Stimulated activated CD8-positive, alpha-beta memory T cell treated with anti-CD3 and anti-CD28 coated beads, Interleukin-15, amount 100 ng/mL, for 48 hours (primary cell): ENCODE results near the gene NEK6.

Source experiments
- DNase-seq, 2 donors: peaks; one replicate each; pipeline ENCODE4 v3.0.0-alpha.2; 2020; ENCODE audit warnings: low read depth in 2 of 2

Gene NEK6

DNA sequence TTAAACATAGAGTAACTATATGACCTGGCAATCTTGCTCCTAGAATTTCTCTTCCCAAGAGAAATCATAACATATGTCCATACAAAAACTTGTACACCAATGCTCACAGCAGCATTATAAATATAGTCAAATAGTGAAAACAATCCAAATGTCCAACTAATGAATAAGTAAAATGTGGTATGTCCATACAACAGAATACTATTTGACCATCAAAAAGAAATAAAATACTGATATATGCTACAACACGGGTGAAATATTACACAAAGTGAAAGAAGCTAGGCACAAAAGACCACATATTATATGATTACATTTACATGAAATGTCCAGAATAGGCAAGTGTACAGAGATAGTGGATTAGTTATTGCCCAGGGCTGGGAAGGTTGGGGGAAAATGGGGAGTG lies 116.1 kb downstream of the NEK6 start:
- no peak for DNase-seq

GRCh38 chr9:124375726-124376125 lies 118.0 kb downstream of the NEK6 start:
- no peak for DNase-seq

DNA sequence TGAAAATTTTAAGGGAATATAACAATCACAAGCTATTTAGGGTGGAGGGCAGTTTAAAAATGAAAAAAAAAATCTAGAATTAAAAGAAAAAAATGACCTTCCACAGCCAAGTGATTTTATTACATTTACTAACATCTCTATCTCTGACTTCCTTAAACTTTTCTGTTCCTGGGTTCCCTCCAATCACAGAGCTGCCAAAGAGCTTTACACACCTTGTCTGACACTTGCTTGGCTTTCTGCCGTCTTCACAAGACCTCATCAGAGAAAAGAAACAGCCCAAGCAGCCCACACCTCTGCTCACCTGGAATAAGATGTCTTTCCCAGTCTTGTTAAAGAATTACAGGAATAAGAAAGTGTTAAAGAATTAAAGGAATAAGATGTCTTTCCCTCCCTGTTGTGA lies 118.6 kb downstream of the NEK6 start:
- no peak for DNase-seq

DNA sequence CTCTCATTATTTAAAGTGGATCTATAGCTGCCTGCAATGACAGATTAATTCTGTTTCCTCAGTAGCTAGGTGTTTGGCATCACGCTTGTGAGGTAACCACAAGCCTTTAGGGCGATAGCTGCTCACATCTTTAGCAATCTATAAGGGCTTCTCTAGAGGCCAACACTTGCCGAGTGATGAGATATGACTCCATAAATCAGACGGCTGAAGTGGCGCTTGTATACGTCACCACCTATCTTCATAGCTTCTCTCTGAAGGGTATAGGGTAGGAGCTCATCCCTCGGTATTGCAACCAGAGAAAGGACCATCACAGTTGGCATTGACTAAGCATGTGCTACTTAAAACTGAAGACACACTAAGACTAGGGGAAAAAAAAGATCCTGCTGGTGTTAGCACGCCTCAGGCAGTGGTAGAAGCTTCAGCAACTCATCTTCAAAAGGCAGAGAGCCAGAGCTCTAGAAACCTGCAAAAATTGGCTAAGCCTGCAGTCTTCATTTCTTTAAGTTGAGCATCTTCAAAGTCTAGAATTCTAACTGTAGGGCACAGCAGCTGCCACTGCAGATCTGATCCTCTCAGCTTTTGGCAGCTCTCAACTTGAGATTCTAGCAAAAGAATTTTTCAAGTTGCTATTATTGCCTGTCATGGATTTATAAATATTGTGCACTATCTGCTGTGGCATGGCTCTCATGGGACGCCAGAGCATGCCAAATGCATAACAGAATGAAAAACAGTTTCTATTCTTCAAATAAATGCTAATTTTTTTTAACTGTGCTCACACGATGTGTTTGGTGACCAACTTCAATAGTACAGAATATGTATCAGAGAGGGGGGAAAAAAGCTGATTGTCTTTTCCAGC lies 120.0 kb downstream of the NEK6 start:
- no peak for DNase-seq

DNA sequence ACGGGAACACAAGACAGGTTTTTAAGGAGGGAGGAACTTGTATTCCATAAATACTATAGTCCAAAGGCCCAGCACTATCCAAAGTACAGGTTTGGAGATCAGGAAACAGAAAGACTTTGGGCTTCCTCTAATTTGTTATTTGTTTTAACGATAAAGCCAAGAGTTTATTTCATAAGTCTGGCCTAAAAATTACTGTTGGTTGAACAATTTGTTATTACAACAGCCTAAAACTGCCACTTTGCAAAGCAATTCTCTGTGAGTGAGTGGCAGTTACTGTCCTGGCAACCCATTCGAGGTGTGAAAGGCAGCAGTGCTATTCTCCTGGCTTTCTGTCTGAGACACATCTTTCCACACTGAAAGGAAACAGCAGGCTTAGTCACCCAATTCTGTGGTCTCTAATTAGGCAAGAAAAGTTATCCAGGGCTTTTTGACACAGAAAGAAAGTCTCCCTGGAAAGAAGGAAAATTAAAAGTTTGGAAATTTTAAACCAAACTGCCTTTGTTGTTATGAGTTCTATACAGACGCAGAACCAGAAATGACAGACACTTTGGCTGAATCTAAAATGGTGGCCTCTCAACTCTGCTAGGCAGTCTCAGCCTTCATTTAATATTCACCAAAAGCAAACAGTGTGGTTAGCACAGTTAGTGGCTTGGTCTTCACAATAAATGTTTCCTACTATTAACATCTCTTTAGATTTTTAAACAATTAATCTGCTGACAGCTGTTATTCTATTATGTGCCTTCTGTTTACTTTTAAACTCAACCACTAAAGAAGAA lies 123.6 kb downstream of the NEK6 start:
- no peak for DNase-seq

GRCh38 chr9:124384210-124384609 lies 126.5 kb downstream of the NEK6 start:
- no peak for DNase-seq

DNA sequence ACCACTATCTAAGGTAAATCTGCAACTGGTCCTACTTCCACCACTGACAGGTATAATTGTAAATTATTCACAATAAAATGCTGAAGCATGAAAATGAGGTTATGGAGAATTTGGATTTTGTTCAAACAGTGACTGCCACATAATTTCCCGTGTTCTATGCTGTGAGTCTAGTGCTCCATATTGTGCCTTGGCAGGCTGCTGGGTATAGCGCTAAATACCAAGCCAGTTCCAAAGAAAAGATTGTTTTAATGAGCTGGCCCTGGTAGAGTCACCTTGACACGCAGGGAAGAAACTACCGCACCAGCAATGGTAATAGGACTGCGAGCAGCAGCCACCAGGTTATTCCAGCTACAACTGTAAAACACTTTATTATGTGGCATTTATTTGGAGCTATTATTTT lies 127.1 kb downstream of the NEK6 start:
- no peak for DNase-seq

DNA sequence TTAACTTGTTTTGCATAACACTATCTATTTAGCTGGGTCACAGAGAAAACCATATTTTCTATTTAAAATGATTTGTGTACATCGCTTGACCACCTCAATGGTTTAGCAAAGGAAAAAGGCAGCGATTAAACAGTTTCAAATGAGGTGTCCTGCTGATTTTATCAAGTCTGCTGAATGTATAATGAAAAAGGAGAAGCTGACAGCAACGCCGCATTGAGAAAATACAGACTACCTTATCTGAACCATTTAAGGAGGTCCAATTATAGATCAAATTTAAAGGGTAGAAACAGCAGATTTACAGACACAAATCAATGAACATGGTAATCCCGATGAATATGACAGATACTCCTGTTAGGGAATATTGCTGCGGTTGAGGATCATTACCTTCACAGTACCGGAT lies 127.9 kb downstream of the NEK6 start:
- DNase-seq: no peak

DNA sequence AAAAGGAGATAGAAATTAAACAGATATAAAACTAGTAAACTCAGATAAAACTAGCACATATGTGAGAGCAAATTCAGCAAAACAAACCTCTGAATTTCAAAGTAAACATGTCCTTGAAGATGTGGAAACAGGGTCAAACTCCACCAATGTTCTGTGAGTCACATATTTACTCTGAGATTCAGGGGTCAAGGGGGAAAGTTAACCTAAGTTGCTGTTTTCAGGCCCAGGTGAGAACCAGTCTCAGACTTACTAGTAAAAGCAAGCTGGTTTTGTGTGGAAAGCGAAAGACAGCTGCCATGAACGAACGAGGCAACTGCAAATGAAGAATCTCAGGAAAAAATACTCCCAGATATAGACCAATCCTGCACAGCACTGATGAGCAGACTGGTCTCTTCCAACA lies 128.5 kb downstream of the NEK6 start:
- DNase-seq: no peak

- no peak for DNase-seq
These were observed 130.7 kb downstream of the NEK6 start for GRCh38 chr9:124388275-124389048.

DNA sequence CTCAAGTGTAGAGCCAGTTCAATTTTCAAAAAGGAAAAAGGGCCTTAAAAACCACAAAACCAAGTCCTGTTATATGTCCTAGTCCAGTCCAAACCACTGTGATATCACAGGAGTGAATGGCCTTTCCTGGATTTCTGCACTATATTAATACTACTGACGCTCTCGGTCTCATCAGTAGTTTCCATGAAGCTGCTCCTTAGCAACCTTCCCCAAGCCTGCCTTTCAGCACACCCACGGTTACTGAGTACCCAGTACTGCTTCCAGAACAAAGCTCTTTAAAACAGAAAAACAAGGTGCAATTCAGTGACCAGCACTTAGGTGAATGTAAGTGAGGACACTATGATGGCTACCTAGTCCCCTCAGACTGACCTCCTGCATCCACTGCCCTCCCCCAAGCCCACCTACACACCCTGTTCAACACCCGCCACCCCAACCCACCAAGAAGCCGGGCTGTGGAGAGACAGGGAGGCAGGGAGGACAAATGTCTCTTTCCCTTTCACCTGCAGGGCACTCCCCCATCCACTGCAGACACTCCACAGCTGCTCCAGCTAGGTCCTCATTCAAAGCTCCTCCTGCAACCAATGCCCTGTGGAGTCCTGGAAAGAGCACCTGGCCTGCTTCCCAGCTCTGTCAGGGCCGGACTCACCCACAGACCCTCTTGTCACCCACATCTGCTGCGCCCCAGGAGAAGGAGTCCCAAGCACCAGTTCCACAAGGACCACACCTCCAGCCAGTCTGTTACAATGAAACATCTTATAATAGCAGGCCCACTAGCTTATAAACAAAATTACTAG lies 131.6 kb downstream of the NEK6 start:
- no peak for DNase-seq

- DNase-seq: no peak
These were observed 133.3 kb downstream of the NEK6 start for GRCh38 chr9:124390794-124391658.

DNA sequence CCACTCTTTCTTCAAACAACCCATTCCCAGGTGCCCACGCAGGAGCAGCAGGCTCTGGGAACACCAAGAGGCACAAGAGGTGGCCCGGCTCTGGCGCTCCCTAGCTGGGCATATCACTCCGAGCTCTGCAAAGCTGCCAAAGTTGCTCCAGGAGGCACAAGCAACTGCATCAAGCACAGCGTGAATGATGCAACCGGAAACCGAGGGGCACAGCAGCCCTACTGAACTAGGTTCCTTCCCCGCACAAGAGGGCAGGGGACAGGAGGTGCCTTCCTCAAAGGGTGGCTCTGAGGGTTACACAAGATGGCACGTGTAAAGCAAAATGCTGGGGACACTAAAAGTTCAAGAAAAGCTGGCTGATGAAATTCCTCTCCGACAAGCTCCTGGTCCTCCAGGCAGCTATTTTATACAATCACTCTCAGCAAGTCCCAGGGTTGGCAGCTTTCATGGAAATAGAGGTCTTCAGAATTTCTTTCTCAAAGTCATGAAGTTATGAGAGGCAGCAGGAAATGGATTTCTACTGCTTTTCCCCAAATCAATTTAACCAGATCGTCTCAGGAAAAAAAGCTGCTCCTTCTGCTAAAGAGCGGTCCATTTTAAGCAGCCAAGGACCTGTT lies 134.6 kb downstream of the NEK6 start:
- no peak for DNase-seq

DNA sequence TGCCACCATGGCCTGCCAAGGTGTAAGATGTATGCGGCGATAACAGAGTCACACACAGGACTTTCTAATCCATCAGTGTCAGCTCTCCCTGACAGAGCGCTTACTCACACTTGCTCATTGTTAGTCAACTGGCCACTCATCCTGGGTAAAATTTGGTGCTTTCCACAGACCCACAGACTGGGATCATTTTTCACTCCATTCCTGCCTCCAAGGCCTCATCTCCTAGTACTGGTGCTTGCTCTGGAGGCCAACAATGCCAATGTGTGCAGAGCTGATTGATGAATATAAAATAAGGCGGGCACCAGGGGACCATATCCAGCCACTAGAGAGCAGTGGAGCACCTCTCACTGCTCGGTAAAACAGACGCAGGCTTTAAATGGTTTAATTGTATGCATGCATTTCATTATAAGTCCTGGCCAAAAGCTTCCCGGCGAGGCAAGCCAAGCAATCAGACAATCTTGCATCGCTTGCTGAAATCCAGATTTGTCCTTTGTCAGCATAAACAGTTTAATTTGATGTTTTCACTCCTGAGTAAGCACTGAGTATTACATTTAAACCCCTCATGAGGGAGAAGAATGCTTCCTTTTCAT lies 135.2 kb downstream of the NEK6 start:
- no peak for DNase-seq

- DNase-seq: no peak
These were observed 136.4 kb downstream of the NEK6 start for GRCh38 chr9:124394167-124394566.

DNA sequence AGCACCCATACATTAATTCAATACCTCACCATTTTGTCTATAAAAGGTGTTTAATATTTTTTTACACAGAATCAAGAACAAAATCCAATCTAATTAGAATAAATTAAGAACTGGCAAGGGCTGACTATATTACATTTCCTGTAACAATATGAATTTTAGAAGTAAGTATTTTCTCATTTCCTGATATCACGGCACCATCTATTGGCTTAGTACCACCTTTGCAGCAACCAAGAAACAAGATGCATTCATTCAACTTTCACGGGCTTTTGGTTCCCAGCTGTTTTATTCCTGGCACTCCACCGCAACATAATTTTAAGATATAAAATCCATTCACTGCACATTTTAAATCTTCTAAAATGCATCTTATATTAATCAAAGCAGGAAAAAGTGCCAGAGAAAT lies 136.8 kb downstream of the NEK6 start:
- no peak for DNase-seq

DNA sequence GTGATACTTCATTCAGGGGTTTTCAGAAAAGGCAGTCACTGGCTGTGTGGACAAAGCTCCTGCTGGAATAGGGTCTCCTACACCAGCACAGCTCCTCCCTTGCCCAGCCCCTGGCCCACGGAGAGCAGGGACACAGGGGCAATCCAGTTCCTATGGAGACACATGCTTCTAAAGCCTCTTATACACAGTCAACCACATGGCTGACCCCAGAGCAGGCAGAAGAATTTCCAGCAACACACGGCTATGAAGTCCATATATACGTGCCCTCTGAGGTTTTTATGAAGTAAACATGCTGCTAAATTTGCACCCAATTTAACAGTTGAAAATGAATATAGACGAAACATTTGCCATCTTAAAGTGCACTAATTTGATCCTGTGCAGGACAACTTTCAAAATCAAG lies 138.1 kb downstream of the NEK6 start:
- DNase-seq: no peak

GRCh38 chr9:124398191-124398935 lies 140.6 kb downstream of the NEK6 start:
- no peak for DNase-seq

DNA sequence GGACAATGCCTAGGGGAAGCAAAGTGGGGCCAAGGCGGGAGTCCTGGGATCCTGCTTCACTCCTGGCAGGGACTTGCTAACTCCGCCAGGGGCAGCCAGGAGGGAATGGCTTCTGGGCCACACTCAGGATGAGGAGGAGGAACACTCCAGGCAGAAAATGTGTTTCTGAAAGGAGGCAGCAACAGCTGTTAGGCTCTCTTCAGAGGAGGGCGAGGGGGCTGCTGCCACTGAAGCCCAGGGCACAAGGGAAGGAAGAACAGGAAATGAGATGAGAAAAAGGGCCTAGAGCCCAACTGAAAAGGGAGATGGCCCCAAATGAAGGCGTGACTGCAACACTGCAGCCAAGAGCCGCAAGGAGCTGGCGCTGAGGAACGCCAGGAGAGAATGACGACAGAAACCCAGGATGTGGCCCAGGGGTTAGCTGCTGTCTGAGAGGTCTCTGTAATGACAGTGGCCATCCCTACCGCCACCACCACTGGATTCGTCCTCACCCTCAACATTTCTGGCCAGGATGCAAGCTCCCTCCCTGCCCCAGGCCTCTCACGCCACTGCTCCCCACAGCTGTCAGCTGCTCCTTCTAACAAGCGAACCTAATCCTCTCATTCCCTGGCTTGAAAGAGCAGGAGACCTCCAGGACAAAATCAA lies 141.7 kb downstream of the NEK6 start:
- DNase-seq: no peak
